Activated CD4-positive, alpha-beta memory T cell treated with anti-CD3 and anti-CD28 coated beads, Interleukin-2, amount 10 ng/mL, durations not matched to agents 7 days and 5 days (primary cell): ENCODE measurements around the gene MYPN. TPM values are rescaled to one million over a fixed set of nuclear protein-coding genes. Genes with fewer than 3 reads are reported as not detected.
"Not testable (repeated sequence)": the region's sequence is repeated elsewhere in the genome, so short reads cannot be mapped to it uniquely, and the experiment has no call there.

Experiments used
- CTCF ChIA-PET: fragments of 350-600 bp; sonication (Branson Sonifier 250); formaldehyde crosslinking; loops from one replicate; lab custom pipeline; 2021; ENCODE audit warnings: antibody characterized with exemption, inconsistent platforms; lab: Charles Lee
- POLR2A ChIA-PET: fragments of 350-600 bp; sonication (Branson Sonifier 250); formaldehyde crosslinking; loops from one replicate; lab custom pipeline; 2021; ENCODE audit warnings: antibody characterized with exemption; lab: Charles Lee
- DNase-seq: peaks from one replicate; pipeline ENCODE4 v3.0.0-alpha.2; 2020
- H3K27ac Mint-ChIP-seq: one replicate; pipeline ENCODE4 v1.8.0; 2021; ENCODE audit warnings: mild to moderate bottlenecking, mixed read lengths
- H3K27me3 Mint-ChIP-seq: one replicate; pipeline ENCODE4 v1.8.0; 2021; ENCODE audit warnings: mixed read lengths
- H3K36me3 Mint-ChIP-seq: one replicate; pipeline ENCODE4 v1.8.0; 2021; ENCODE audit warnings: low read depth, mixed read lengths
- H3K4me1 Mint-ChIP-seq: one replicate; pipeline ENCODE4 v1.8.0; 2021; ENCODE audit warnings: mixed read lengths
- H3K4me3 Mint-ChIP-seq: one replicate; pipeline ENCODE4 v1.8.0; 2021; ENCODE audit warnings: mild to moderate bottlenecking, mixed read lengths
- H3K9me3 Mint-ChIP-seq: one replicate; pipeline ENCODE4 v1.8.0; 2021; ENCODE audit warnings: mixed read lengths
- total RNA-seq, 2 experiments: library from RNA; stranded (reverse); gene quantifications; one replicate each; pipeline ENCODE4 v1.2.3, GENCODE V29; 2021

The MYPN gene
- total RNA-seq, 2 experiments from 2014 or later = not detected

DNA sequence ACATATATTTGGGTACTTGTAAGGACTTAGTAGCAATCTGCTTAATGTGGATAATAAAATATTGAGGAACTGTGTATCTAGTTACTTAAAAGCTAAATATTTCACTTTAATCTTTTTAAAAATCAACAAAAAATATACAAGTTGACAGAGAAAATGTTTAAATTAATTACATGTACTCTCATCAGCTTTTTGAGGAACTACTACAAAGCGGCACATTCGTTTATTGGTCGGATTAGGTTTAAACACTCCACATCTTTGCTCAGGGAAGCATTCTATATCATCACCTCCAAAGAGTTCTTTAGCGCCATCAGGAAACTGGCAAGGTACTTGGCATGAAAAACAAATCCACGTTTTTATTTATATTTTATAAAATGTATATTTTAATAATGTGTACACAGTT, 121.0 kb downstream of the MYPN start:
- CTCF ChIA-PET = interaction anchor here (2.9 kb wide), 1 partner anchor 18 kb away, joined by 11 read pairs; no protein-coding TSS in a partner anchor
- Mint-ChIP-seq H3K27ac (no peak overlapping the region), H3K4me1 (peaks cover 9% of the 10 kb centered on the region), H3K36me3 (no peaks in the 10 kb centered on the region), H3K27me3 (peaks cover 44% of the 10 kb centered on the region), H3K4me3 (no peak overlapping the region), H3K9me3 (no peaks in the 10 kb centered on the region)
- POLR2A ChIA-PET = no interaction called here
- no peak for DNase-seq

DNA sequence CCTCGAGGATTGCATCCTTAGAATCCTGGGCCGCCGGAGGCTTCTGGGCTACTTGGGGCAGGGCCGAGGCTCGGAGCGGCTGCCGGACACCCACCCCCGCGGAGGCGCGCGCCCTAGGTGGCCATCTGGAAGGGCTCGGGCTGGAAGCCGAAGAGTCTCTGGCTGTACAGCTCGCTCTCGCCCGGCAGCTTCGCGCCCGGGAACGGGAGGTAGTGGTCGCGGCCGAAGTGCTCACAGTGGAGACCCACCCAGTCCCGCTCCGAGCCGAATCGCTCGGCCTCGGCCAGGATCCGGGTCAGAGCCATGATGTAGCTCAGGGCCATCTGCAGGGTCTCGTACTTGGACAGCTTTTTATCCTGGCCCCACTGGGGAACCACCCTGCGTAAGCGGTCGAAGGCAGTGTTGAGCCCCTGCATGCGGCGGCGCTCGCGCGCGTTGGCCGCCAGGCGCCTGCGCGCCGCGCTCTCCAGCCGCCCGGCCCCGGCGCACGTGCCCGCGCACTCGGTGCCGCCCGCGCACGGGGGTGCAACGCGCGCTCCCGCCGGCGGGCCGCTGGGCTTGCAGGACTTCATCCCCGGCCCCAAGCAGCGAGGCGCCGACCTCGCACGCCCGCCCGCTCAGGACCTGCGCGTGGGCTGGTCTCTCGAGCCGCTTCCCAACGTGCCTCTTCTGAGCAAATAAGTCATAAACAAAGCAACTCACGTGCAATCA, 122.0 kb downstream of the MYPN start:
- Mint-ChIP-seq H3K27ac (no peak overlapping the region), H3K36me3 (no peaks in the 10 kb centered on the region), H3K4me1 (peaks cover 9% of the 10 kb centered on the region), H3K4me3 (peak overlapping the region; percentile 62), H3K27me3 (peaks cover 44% of the 10 kb centered on the region), H3K9me3 (no peaks in the 10 kb centered on the region)
- CTCF ChIA-PET = interaction anchor here (0.9 to 2.9 kb wide), 4 partner anchors 14 to 101 kb away, joined by 3 to 11 read pairs (median 6); partner anchors contain the start of genes HNRNPH3 and PBLD
- POLR2A ChIA-PET = no interaction called here
- DNase-seq = peak; percentile 28

- no peak for DNase-seq
- no peak within 1 kb of the TSS for H3K27ac Mint-ChIP-seq
- ChIA-PET POLR2A (no interaction called here), CTCF (interaction anchor here (1.9 to 2.9 kb wide), 2 partner anchors 19 to 70 kb away, joined by 7 to 11 read pairs; no protein-coding TSS in a partner anchor)
- peaks cover 44% of the 10 kb centered on the region for H3K27me3 Mint-ChIP-seq
- H3K4me3 Mint-ChIP-seq = peak within 1 kb of the TSS; percentile 62
- no peaks in the 10 kb centered on the region for H3K36me3 Mint-ChIP-seq
- peaks cover 9% of the 10 kb centered on the region for H3K4me1 Mint-ChIP-seq
- H3K9me3 Mint-ChIP-seq = no peaks in the 10 kb centered on the region
Measured at GRCh38 chr10:68231817-68232251, 122.5 kb downstream of the MYPN start, which contains the start of gene ATOH7. Gene ATOH7 (minus strand): TSS chr10:68232113. CDS start chr10:68231677, 436 bp downstream.

- H3K4me3 Mint-ChIP-seq = no peak overlapping the region
- no peaks in the 10 kb centered on the region for H3K9me3 Mint-ChIP-seq
- H3K27me3 Mint-ChIP-seq = peaks cover 37% of the 10 kb centered on the region
- POLR2A ChIA-PET = no interaction called here
- peaks cover 9% of the 10 kb centered on the region for H3K4me1 Mint-ChIP-seq
- CTCF ChIA-PET = no interaction called here
- no peak overlapping the region for H3K27ac Mint-ChIP-seq
- no peaks in the 10 kb centered on the region for H3K36me3 Mint-ChIP-seq
- no peak for DNase-seq
Measured at GRCh38 chr10:68233046-68233445, 123.8 kb downstream of the MYPN start.

DNA sequence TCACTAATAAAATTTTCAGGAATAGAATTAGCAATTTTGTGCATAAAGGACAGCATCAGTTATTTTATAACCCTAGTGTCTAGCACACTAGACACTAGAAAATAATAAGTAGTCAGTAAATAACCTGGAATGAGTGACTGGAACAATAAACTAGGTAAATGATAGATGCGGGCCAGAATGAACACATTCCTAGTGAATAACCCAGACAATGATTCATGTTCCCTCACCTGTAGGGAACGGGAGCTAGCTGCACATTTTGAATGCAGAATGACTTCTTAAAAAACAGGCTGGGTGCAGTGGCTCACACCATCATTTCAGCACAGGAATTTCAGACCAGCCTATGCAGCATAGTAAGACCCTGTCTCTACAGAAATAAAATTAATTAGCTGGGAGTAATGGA, 125.8 kb downstream of the MYPN start:
- no peak overlapping the region for H3K4me3 Mint-ChIP-seq
- no peak overlapping the region for H3K27ac Mint-ChIP-seq
- ChIA-PET CTCF (interaction anchor here (0.6 to 1.2 kb wide), 2 partner anchors 22 to 689 kb away, joined by 4 read pairs; no protein-coding TSS in a partner anchor), POLR2A (no interaction called here)
- H3K27me3 Mint-ChIP-seq = peaks cover 27% of the 10 kb centered on the region
- DNase-seq = no peak
- H3K36me3 Mint-ChIP-seq = no peaks in the 10 kb centered on the region
- H3K9me3 Mint-ChIP-seq = no peaks in the 10 kb centered on the region
- H3K4me1 Mint-ChIP-seq = peaks cover 9% of the 10 kb centered on the region

DNA sequence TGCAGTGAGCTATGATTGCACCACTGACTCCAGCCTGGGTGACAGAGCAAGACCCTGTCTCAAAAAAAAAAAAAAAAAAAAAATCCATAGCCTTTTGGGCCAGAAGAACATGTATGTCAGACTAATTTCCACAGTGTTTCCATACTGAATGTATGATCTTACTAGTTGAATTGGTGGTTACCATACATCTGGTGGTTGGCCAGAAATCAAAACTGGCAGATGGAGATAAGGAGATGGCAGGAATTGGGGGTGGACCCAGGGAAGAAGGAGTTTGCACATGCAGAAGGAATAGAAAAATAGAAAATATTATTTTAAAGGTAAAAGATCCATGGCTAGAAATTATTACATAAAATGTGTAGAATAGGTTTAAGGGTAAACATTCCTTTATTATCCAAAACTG, 126.3 kb downstream of the MYPN start:
- H3K27ac Mint-ChIP-seq = no peak overlapping the region
- POLR2A ChIA-PET = no interaction called here

DNA sequence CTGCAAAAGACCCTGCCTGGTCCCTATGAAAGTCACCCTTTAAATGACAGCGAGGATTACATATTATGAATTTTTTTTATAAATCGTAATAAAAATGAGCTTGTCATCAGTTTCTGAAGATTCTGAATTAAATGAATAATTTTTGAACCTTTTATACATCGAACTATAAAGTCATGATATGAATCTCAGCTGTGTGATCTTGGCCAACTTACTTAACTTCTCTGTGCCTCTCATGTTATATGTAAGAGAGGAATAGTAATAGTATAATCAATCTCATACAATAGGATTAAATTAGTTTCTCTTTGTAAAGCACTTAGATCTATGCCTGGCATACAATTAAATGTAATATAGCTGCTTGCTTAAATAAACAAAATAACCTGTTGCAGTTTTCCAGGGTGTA, 127.9 kb downstream of the MYPN start:
- CTCF ChIA-PET = interaction anchor here (1.7 kb wide), 1 partner anchor 65 kb away, joined by 6 read pairs; no protein-coding TSS in a partner anchor
- H3K4me1 Mint-ChIP-seq = no peaks in the 10 kb centered on the region
- peaks cover 16% of the 10 kb centered on the region for H3K27me3 Mint-ChIP-seq
- POLR2A ChIA-PET = no interaction called here
- no peaks in the 10 kb centered on the region for H3K36me3 Mint-ChIP-seq
- no peaks in the 10 kb centered on the region for H3K9me3 Mint-ChIP-seq
- H3K27ac Mint-ChIP-seq = no peak overlapping the region
- H3K4me3 Mint-ChIP-seq = no peak overlapping the region
- DNase-seq = no peak

More for the DNA sequence above, 126.3 kb downstream of the MYPN start:
- Mint-ChIP-seq H3K9me3 (no peaks in the 10 kb centered on the region), H3K36me3 (no peaks in the 10 kb centered on the region), H3K4me3 (no peak overlapping the region), H3K4me1 (peaks cover 8% of the 10 kb centered on the region), H3K27me3 (peaks cover 26% of the 10 kb centered on the region)
- no peak for DNase-seq
- CTCF ChIA-PET = interaction anchor here (0.6 to 1.7 kb wide), 3 partner anchors 23 to 688 kb away, joined by 4 to 6 read pairs (median 4); no protein-coding TSS in a partner anchor

DNA sequence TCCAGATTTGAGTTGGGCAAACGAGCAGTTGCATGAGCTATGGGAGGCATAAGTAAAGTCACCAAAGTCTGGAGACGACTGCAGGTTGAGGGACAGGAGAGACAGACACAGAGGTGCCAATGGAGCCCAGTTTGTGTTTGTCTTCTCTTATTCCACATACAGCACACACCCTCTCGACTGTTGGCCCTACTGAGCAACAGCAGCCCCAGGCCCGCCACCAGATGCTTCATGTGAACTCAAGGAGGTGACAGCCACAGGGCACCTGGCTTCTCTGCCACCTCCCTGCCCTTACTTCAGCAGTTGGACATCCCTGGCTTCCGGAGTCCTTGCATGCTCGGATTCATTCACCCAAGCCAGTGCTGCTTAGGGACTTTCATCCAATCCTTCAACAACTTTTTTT, 129.1 kb downstream of the MYPN start:
- H3K4me3 Mint-ChIP-seq = no peak overlapping the region
- H3K4me1 Mint-ChIP-seq = no peaks in the 10 kb centered on the region
- no peaks in the 10 kb centered on the region for H3K36me3 Mint-ChIP-seq
- peaks cover 9% of the 10 kb centered on the region for H3K27me3 Mint-ChIP-seq
- ChIA-PET POLR2A (no interaction called here), CTCF (interaction anchor here (1.4 kb wide), 1 partner anchor 26 kb away, joined by 3 read pairs; no protein-coding TSS in a partner anchor)
- no peaks in the 10 kb centered on the region for H3K9me3 Mint-ChIP-seq
- H3K27ac Mint-ChIP-seq = no peak overlapping the region
- DNase-seq = no peak

DNA sequence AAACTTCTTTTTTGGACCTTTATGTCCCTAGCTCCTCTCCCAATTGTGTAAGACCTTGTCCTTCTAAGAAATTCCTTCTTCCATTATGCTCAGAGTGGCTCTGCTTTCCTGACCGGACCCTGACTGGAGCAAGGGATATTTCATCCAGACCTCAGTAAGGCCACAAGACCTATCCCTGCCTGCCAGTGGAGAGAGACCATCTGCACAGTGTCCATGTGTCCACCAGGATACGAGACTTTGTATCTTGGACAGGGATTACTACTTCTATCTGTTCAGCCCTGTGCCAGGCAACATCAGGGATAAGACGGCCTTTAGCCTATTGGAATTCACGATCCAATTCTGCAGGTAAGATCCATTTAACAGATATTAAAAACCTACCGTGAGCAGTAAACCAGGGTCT, 129.8 kb downstream of the MYPN start:
- Mint-ChIP-seq H3K36me3 (no peaks in the 10 kb centered on the region), H3K27me3 (peaks cover 2% of the 10 kb centered on the region), H3K27ac (no peak overlapping the region), H3K9me3 (no peaks in the 10 kb centered on the region), H3K4me3 (no peak overlapping the region), H3K4me1 (no peaks in the 10 kb centered on the region)
- ChIA-PET POLR2A (no interaction called here), CTCF (interaction anchor here (1.4 kb wide), 1 partner anchor 26 kb away, joined by 3 read pairs; no protein-coding TSS in a partner anchor)
- no peak for DNase-seq

- POLR2A ChIA-PET = no interaction called here
Measured at GRCh38 chr10:68239596-68240150, 130.4 kb downstream of the MYPN start.

DNA sequence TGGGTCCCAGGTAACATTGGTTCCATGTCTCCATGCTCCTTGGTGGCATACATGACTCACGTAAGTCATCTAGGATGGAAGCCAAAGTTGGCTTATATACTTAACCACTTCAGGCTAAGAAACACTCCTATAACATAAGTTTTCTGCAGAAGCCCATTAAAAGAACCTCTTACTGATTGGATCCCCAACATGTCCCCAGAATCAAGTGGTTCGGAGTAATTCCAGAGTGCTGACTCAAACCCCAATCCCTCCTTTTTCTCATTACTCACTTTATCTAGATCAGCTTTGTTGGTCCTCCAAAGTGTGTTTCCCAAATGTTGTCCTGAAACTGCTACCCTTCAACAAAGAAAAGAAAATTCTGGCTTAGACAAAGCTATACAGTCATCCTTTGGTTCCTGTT, 132.8 kb downstream of the MYPN start:
- Mint-ChIP-seq H3K9me3 (no peaks in the 10 kb centered on the region), H3K27me3 (peaks cover 2% of the 10 kb centered on the region), H3K4me1 (no peaks in the 10 kb centered on the region), H3K27ac (no peak overlapping the region), H3K36me3 (no peaks in the 10 kb centered on the region), H3K4me3 (no peak overlapping the region)
- no peak for DNase-seq
- ChIA-PET POLR2A (no interaction called here), CTCF (no interaction called here)

More at GRCh38 chr10:68239596-68240150, 130.4 kb downstream of the MYPN start:
- H3K9me3 Mint-ChIP-seq = no peaks in the 10 kb centered on the region
- no peak overlapping the region for H3K4me3 Mint-ChIP-seq
- CTCF ChIA-PET = interaction anchor here (1.4 kb wide), 1 partner anchor 27 kb away, joined by 3 read pairs; no protein-coding TSS in a partner anchor
- no peaks in the 10 kb centered on the region for H3K36me3 Mint-ChIP-seq
- no peak overlapping the region for H3K27ac Mint-ChIP-seq
- no peak for DNase-seq
- peaks cover 2% of the 10 kb centered on the region for H3K27me3 Mint-ChIP-seq
- H3K4me1 Mint-ChIP-seq = no peaks in the 10 kb centered on the region

- CTCF ChIA-PET, H3K4me3 Mint-ChIP-seq, H3K27me3 Mint-ChIP-seq, DNase-seq, H3K9me3 Mint-ChIP-seq, H3K4me1 Mint-ChIP-seq, H3K27ac Mint-ChIP-seq, H3K36me3 Mint-ChIP-seq: not testable (repeated sequence)
- POLR2A ChIA-PET = interaction anchor here (2.2 kb wide), 1 partner anchor 85 kb away, joined by 5 read pairs; the partner anchor contains the start of gene HNRNPH3
Measured at GRCh38 chr10:68246397-68246796, 137.1 kb downstream of the MYPN start.

- Mint-ChIP-seq H3K27ac (no peak overlapping the region), H3K4me3 (no peak overlapping the region), H3K4me1 (peaks cover 6% of the 10 kb centered on the region), H3K9me3 (no peaks in the 10 kb centered on the region), H3K27me3 (peaks cover 2% of the 10 kb centered on the region), H3K36me3 (no peaks in the 10 kb centered on the region)
- CTCF ChIA-PET = no interaction called here
- DNase-seq = no peak
- POLR2A ChIA-PET = interaction anchor here (0.8 to 2.2 kb wide), 2 partner anchors 56 to 84 kb away, joined by 3 to 5 read pairs; partner anchors contain the start of gene HNRNPH3
Measured at GRCh38 chr10:68247931-68248330, 138.6 kb downstream of the MYPN start.
